PFSK-1 (cell line): ENCODE measurements around the gene DMAC1.

Experiments
- FOXP2 ChIP-seq: optimal IDR thresholded peaks from 2 replicates; pipeline ENCODE3; 2011; ENCODE audit warnings: borderline replicate concordance, control low read depth, inconsistent platforms; ENCODE audit not compliant: insufficient read depth; ENCODE audit errors: extremely low read length, extremely low read depth
- POLR2AphosphoS5 ChIP-seq: IDR thresholded peaks from 2 replicates; pipeline ENCODE4 v1.6.1; 2012; ENCODE audit warnings: low read depth, mild to moderate bottlenecking, control low read depth, low read length, moderate library complexity
- SIN3A ChIP-seq: IDR thresholded peaks from 2 replicates; pipeline ENCODE4 v1.6.1; 2012; ENCODE audit warnings: mild to moderate bottlenecking, low read length, moderate library complexity, borderline replicate concordance; ENCODE audit not compliant: insufficient read depth
- TAF1 ChIP-seq: IDR thresholded peaks from 2 replicates; pipeline ENCODE4 v1.6.1; 2012; ENCODE audit warnings: low read length, control low read depth, borderline replicate concordance; ENCODE audit not compliant: insufficient read depth
- TF ChIP-seq, protein P1 (sequence below), 2 experiments: IDR thresholded peaks; 2 replicates each; pipeline versions ENCODE4 v1.6.1 to v1.8.0; 2011 to 2012; ENCODE audit warnings: low read depth in 2 of 2, low read length in 2 of 2, control low read depth in 1 of 2, inconsistent platforms in 1 of 2, mild to moderate bottlenecking in 1 of 2, moderate library complexity in 1 of 2; ENCODE audit not compliant: insufficient read depth in 1 of 2

DMAC1 gene

GRCh38 chr9:7819984-7820383, 20.4 kb upstream of the DMAC1 start:
- TF ChIP-seq SIN3A, result no peak
- TF ChIP-seq, protein P1, sequence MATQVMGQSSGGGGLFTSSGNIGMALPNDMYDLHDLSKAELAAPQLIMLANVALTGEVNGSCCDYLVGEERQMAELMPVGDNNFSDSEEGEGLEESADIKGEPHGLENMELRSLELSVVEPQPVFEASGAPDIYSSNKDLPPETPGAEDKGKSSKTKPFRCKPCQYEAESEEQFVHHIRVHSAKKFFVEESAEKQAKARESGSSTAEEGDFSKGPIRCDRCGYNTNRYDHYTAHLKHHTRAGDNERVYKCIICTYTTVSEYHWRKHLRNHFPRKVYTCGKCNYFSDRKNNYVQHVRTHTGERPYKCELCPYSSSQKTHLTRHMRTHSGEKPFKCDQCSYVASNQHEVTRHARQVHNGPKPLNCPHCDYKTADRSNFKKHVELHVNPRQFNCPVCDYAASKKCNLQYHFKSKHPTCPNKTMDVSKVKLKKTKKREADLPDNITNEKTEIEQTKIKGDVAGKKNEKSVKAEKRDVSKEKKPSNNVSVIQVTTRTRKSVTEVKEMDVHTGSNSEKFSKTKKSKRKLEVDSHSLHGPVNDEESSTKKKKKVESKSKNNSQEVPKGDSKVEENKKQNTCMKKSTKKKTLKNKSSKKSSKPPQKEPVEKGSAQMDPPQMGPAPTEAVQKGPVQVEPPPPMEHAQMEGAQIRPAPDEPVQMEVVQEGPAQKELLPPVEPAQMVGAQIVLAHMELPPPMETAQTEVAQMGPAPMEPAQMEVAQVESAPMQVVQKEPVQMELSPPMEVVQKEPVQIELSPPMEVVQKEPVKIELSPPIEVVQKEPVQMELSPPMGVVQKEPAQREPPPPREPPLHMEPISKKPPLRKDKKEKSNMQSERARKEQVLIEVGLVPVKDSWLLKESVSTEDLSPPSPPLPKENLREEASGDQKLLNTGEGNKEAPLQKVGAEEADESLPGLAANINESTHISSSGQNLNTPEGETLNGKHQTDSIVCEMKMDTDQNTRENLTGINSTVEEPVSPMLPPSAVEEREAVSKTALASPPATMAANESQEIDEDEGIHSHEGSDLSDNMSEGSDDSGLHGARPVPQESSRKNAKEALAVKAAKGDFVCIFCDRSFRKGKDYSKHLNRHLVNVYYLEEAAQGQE (IDR thresholded peaks at IDR 0.05; ENCODE audit: insufficient read depth in 1 of 2, low read depth in 2 of 2, low read length in 2 of 2), result no peak
- no peak for TF ChIP-seq POLR2AphosphoS5
- no peak for TF ChIP-seq TAF1
- TF ChIP-seq FOXP2, result no peak

- TF ChIP-seq TAF1 (no peak), FOXP2 (no peak), POLR2AphosphoS5 (no peak), SIN3A (no peak)
- TF ChIP-seq, protein P1 (IDR thresholded peaks at IDR 0.05; ENCODE audit: insufficient read depth in 1 of 2, low read depth in 2 of 2, low read length in 2 of 2), result no peak
Measured at GRCh38 chr9:7816021-7816420, 16.4 kb upstream of the DMAC1 start.

- TF ChIP-seq SIN3A (no peak), POLR2AphosphoS5 (no peak), FOXP2 (no peak)
Measured at GRCh38 chr9:7813030-7813429, 13.5 kb upstream of the DMAC1 start.

DNA sequence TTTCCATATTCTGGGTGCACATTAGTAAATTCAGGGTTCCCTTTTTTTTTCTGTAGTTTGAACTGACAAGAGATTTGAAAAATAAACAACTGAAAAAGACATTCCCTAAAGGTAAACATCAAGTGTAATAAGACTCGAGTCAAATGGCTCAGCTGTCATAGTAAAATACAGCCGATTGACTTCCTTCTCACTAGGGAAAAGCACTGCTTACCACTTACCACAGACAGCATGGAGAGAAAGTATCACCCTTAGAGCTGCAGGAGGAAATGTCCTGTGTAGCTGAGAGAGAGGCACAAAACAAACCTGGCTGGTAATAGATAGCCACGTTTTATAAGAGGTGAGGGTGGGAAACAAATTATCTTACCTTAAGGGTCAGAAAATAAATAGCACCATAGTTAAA, 12.1 kb upstream of the DMAC1 start:
- no peak for TF ChIP-seq FOXP2

DNA sequence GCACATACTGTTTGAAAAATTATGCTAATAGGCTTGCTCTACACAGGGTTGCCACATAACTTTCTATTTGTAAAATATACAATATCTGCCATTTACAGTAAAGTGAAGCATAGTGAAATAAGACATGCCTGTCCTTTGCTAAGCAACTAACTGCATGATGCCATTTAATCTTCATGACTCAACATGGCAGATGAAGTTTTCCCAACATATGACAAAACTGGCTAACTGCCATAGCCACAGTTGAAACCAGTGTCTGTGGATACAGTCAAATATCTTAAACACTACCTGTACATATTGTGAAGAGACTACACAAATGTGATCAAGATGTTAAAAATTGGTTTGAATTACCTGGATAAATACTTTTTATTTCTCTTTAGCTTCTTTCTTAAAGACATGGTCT, 3.1 kb upstream of the DMAC1 start:
- TF ChIP-seq POLR2AphosphoS5, result no peak
- TF ChIP-seq, protein P1 (IDR thresholded peaks at IDR 0.05; ENCODE audit: insufficient read depth in 1 of 2, low read depth in 2 of 2, low read length in 2 of 2), result no peak
- no peak for TF ChIP-seq TAF1
- no peak for TF ChIP-seq FOXP2

DNA sequence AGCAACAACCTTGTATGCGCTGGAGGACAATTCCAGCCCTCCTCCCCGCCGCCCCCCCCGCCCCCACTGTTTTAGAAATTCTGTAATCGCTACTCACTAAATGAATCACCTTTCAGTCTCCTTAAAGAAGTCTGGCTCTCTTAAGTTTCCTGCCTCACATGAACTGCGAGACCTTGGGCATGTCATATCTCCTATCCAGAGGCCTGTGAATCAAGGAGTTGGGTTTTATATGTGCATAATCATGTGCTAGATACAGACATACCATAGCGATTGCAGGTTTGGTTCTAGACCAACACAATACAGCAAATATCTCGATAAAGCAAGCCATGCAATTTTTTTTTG, 337 bp upstream of the DMAC1 start:
- no peak for TF ChIP-seq TAF1
- no peak for TF ChIP-seq FOXP2
- TF ChIP-seq, protein P1 (IDR thresholded peaks at IDR 0.05; ENCODE audit: insufficient read depth in 1 of 2, low read depth in 2 of 2, low read length in 2 of 2), result no peak
- no peak for TF ChIP-seq POLR2AphosphoS5
- TF ChIP-seq SIN3A, result no peak
